GM19043 (cell line): Measurements from ENCODE around the gene FNDC3B.
"Not testable (repeated sequence)": the region's sequence is repeated elsewhere in the genome, so short reads cannot be mapped to it uniquely, and the experiment has no call there.

Experiments
- ATAC-seq: cut with Tn5 transposase; IDR thresholded peaks from one replicate; pipeline ENCODE4 v1.9.1; 2021; ENCODE audit warnings: low read depth; ENCODE audit not compliant: unreplicated experiment

FNDC3B gene

GRCh38 chr3:172030181-172030580 is 9.2 kb upstream of the FNDC3B start:
- no peak for ATAC-seq

DNA sequence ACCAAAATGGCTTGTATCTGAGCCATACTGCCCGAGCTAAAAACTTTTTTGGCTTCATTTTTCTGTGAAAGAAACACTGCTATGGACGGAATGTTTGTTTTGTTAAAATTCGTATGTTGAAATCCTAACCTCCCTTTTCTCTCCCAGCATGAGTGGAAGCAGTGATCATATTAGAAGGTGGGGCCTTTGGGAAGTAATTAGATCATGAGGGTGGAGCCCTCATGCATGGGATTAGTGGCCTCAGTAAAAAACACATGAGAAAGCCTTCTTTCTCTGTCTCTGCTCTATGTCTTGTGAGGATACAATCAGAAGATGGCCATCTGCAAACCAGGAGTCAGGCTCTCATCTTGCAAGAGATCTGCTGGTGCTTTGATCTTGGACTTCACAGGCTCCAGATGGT is 7.4 kb upstream of the FNDC3B start:
- ATAC-seq: no peak

DNA sequence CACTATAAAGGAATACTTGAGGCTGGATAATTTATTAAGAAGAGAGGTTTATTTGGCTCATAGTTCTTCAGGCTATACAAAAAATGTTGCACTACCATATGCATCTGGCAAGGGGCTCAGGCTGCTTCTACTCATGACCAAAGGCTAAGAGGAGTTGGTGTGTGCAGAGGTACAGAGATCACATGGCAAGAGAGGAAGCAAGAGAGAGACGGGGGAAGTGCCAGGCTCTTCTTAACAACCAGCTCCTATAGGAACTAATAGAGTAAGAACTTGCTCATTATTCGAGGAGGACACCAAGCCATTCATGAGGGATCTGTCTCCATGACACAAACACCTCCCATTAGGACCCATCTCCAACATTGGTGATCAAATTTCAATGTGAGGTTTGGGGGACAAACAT is 6.0 kb upstream of the FNDC3B start:
- ATAC-seq: no peak

- no peak for ATAC-seq
Observed at GRCh38 chr3:172034786-172035685, 4.3 kb upstream of the FNDC3B start.

- ATAC-seq: no peak
Observed at GRCh38 chr3:172036541-172037215, 2.7 kb upstream of the FNDC3B start.

DNA sequence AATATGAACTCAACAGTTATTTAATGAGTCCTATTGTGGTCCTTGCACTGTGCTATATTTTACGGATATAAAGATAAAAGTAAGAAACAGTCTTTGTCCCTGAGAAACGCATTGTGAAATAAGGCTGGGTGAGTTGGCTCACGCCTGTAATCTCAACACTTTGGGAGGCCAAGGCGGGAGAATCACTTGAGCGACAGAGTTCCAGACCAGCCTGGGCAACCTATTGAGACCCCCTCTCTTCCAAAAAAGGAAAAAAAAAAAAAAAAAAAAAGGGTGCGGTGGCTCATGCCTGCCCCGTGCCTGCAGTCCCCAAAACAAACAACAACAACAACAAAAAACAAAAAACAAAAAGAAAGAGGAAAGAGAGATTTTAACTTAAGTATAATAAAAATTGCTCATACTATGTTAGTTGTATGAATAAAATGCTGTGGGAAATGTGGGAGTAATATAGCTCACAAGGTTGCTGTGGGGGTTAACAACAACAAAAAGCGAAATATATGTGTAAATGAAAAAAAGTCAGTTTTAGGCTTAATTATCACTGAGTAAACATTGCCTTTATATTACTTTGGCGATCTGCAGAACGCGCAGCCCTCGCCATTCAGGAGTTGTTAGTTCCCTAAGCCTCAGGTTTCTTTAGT is 461 bp upstream of the FNDC3B start:
- ATAC-seq: no peak

DNA sequence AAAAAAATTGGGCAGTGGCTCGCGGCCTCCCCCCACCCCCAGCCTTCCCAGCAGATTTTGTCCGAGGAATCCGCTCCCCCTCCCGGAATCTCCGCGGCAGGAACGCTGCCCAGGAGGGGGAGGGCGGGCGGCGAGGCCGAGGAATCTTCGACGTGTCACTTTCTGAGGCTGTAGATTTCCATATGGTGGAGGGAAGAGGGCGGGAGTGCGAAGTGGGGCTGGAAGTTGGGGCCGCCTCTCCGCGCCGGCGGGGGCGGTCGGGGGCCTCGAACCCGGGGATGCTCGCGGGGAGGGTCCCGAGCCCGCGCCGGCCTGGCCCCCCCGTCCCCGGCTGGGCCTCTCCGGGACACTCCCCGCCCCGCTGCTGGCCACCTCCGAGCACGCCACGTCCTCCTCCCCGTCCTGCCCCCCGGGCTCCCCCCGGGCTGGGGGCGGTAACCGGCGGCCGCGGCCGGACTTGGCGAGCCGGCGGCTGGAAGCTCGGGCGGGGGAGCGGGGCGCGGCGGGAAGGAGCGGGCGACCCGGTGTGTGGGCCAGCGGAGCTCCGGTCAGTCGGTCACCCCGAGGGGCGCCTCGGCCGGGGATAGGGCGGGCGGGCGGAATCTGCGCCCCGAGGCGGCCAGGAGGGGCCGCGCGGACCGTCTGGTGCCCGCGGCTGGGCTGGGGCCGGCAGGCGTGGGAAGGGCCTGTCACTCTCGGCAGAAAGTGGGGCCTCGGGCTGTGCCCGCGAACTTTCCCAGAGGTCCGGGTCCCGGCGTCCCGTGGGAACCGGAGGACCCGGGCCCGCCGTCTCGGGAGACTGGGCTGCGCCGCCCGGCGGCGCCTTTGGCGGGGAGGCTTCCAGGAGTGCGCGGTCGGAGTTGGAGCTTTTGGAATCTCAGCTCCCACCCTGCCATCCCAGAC is 951 bp downstream of the FNDC3B start:
- no peak for ATAC-seq

- ATAC-seq: no peak
Observed at GRCh38 chr3:172040981-172041963, 1.9 kb downstream of the FNDC3B start.

GRCh38 chr3:172042136-172042662 is 2.8 kb downstream of the FNDC3B start:
- ATAC-seq: no peak

DNA sequence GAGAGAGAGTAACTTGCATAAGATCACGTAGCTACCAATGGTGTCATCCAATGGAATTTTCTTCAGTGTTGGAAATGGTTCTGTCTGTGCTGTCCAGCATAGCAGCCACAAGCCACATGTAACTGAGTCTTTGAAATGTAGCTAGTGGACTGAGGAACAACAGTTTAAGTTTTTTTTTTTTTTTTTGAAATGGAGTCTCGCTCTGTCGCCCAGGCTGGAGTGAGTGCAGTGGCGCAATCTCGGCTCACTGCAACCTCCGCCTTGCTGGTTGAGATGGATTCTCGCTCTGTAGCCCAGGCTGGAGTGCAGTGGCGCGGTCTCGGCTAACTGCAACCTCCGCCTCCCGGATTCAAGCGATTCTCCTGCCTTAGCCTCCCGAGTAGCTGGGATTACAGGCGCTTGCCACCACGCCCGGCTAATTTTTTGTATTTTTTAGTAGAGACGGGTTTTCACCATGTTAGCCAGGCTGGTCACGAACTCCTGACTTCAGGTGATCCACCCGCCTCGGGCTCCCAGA is 3.3 kb downstream of the FNDC3B start:
- ATAC-seq: not testable (repeated sequence)

DNA sequence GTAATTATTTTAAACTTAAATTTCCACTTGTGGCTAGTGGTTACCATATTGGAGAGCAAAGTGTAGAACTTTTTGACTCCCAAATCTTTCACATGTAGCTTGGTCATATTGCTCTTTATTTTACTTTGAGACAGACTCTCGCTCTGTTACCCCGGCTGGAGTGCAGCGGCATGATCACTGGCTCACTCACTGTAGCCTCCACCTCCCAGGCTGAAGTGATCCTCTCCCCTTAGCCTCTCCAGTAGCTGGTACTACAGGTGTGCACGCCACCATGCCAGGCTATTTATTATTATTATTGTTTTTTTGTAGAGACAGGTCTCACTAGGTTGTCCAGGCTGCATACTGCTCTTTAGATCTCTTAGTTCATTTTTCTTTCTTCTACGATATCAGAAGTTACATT is 3.9 kb downstream of the FNDC3B start:
- no peak for ATAC-seq

- no peak for ATAC-seq
Observed at GRCh38 chr3:172043766-172044165, 4.4 kb downstream of the FNDC3B start.

DNA sequence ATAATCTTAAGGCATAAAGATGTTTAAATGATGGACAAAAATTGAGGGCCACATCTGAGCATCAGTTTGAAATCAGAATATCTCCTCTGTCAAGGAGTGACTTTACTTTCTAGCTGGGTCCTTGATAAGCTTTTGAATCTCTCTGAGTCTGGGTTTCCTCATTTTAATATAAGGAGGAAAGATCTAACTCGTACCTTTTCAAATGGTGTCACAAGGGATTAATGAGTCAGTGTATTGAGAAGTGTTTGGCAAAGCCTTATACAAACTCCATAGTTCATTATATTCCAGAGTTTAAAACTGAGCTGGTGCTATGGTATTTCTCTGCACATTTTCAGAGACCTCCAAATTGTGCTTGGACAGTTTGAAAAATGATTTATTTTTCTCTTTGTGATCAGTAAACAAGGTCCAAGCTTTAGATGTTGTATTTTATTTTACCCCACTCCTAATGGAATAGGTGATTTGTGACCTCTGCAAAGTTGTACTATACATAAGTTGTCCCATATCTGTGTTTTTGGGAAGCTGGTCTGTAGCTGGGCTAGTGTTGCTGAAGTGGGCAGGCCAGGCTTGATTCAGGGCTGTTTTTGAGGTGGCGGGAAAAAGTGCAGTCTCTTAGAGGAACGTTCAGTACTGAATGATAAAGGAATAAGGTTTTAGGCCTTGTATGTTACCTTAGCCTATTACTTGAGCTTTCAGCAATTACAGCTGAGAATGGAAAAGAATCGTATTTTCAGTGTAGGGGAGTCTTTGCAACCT is 5.6 kb downstream of the FNDC3B start:
- no peak for ATAC-seq

DNA sequence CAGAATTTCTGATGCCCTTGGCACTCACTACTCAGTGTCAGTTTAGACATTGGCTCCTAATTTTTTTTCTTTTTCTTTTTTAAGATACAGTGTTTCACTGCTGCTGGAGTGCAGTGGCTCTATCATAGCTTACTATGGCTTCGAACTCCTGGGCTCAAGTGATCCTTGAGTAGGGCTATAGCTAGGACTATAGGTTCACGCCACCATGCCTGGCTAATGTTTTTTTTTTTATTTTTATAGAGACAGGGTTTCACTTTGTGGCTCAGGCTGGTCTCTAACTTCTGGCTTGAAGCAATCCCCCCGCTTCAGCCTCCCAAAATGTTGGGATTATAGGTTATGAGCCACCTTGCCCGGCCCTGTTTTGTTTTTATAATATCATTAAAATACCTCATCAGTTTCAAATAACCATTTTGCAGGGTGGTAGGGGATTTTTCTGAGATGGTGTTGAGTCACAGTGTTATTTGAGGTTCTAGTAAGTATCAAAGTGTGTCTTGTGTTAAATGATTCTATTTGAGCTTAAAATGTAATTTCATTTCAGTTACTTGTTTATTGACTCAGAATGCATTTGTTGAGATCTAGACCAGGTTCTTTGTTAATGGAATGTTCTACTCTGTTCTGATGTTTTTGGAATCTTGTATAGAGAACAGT is 7.0 kb downstream of the FNDC3B start:
- ATAC-seq: no peak

- no peak for ATAC-seq
Observed at GRCh38 chr3:172047567-172048115, 8.3 kb downstream of the FNDC3B start.

DNA sequence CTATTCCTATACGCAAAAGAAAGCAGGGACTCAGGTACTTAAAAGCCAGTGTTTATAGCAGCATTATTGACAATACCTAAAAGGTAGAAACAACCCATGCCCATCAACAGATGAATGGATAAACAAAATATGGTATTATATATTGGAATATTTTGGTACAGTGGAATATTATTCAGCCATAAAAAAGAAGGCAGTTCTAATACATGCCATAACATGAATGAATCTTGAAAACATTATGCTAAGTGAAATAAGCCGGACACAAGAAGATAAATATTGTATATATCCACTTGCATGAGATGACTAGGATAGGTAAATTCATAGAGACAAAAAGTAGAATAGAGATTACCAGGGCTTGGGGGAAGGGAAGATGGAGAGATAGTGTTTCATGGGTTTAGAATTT is 9.2 kb downstream of the FNDC3B start:
- no peak for ATAC-seq

- no peak for ATAC-seq
Observed at GRCh38 chr3:172051310-172051956, 12.1 kb downstream of the FNDC3B start.
